CD4-positive, alpha-beta T cell treated with Interleukin-21 for 1 hour (primary cell): ENCODE data around the gene SLC6A19.

Source experiments
- DNase-seq: peaks from one replicate; pipeline ENCODE4 v3.0.0-alpha.2; 2020

SLC6A19 gene

GRCh38 chr5:1197876-1198666 is 3.3 kb upstream of the SLC6A19 start:
- no peak for DNase-seq

DNA sequence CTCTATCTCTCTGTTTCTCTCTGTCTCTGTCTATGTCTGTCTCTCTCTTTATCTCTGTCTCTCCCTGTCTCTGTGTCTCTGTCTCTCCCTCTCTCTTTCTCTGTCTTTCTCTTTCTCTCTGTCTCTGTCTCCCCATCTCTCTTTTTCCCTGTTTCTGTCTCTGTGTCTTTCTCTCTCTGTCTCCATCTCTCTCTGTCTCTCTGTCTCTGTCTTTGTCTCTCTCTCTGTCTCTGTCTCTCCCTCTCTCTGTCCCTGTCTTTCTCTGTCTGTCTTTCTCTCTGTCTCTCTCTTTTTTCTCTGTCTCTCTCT is 2.1 kb upstream of the SLC6A19 start:
- no peak for DNase-seq

DNA sequence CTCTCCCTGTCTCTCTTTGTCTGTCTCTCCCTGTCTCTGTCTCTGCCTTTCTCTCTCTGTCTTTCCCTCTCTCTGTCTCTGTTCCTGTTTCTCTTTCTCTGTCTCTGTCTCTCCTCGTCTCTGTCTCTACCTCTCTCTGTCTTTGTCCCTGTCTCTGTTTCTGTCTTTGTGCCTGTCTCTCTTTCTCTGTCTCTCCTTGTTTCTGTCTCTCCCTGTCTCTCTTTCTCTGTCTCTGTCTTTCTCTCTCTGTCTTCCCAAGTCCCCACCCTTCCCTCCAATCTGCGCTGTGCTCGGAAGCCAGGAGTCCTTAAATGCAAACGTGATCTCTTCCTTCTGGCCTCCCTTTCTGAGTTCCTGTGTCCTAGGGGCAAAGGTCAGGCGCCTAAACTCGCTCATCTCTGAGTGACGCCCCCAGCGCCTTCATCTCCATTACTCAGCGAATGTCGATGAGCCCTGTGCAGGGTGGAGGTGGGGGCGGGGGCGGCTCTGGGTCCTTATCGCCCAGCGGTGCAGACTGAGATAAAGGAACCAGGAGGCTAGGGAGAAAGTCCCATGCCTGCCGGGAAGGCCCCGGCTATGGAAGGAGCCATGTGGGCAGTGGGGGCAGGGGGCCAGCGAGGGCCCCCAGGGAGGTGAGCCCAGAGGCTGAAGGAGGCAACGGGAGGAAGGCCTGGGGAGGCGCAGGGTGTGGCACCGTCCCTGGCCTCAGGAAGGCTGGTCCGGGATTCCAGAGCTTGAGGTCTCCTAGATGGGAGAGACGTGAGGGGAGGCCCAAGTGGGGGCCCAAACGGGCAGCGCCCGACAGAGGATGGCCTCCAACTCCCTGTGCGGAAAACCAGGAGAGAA is 1.5 kb upstream of the SLC6A19 start:
- DNase-seq: no peak

- DNase-seq: no peak
Measured at GRCh38 chr5:1200495-1201326, 684 bp upstream of the SLC6A19 start.

- DNase-seq: no peak
Measured at GRCh38 chr5:1202026-1202797, 817 bp downstream of the SLC6A19 start.

DNA sequence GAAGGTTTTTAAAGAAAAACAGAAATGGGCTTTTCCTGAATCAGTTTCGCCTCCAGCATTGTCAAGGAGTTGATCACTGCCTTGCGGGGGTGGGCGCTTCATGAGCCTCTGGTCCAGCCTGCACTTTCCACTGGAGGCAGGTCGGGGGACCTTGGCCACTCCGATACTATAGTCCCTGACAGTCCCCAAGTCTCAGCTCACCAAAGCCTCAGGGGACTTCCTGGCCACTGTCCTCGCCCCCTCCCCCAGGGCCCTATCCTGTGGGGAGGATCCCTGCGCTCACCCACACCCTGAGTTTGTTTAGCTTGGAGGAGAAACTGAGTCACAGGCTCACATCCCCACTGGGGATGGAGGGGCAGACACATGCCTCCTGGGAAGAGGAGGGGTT is 1.4 kb downstream of the SLC6A19 start:
- no peak for DNase-seq

- DNase-seq: no peak
Measured at GRCh38 chr5:1203311-1203967, 2.0 kb downstream of the SLC6A19 start.

GRCh38 chr5:1203968-1204692 is 2.7 kb downstream of the SLC6A19 start:
- DNase-seq: no peak

DNA sequence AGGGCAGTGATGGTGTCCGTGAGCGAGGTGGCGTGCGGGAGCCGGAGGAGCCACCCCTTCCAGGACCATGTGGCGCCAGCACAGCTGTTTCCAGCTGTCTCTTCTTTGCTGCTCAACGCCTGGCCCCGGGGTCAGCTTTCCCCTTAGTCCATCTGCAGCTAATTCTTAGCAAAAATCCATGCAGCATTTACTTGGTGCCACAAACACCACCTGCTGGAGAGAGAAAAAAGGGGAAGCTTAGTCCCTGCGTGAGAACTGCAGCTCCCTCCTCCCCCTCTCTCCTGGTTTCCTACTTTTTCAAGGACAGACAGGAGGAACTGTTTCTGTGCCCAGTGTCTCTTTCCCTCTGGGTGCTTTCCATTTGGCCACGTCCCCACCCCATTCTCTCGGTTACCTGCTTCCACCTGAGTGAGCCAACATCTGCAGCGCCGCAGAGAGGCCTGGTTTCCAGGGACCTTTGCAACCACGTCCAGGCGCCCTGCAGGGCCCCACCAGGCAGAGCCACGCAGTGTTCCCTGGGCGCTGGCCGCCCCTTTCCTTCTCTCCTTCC is 3.4 kb downstream of the SLC6A19 start:
- DNase-seq: no peak

GRCh38 chr5:1205255-1206180 is 4.1 kb downstream of the SLC6A19 start:
- no peak for DNase-seq

GRCh38 chr5:1206521-1207412 is 5.4 kb downstream of the SLC6A19 start:
- no peak for DNase-seq

DNA sequence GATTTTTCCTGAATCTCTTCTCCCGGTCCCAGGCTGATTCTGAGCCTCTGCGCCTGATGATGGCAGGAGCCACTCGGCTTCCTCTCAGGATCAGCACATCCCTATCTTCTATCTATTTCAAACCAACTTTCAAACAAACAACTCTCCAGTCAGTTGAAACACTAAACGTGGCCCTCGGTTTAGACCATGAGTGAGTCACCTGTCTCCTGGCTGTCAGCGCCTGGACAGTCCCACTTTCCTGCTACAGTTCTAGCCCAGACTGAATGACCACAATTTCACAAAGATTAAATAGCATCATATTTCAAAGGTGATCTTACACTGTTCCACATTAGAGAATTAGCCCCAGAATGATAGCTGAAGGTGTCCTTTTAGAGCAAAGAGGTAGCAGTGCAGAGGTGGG is 6.2 kb downstream of the SLC6A19 start:
- no peak for DNase-seq

- DNase-seq: no peak
Measured at GRCh38 chr5:1208221-1208742, 6.9 kb downstream of the SLC6A19 start.

GRCh38 chr5:1208743-1209488 is 7.5 kb downstream of the SLC6A19 start:
- no peak for DNase-seq

DNA sequence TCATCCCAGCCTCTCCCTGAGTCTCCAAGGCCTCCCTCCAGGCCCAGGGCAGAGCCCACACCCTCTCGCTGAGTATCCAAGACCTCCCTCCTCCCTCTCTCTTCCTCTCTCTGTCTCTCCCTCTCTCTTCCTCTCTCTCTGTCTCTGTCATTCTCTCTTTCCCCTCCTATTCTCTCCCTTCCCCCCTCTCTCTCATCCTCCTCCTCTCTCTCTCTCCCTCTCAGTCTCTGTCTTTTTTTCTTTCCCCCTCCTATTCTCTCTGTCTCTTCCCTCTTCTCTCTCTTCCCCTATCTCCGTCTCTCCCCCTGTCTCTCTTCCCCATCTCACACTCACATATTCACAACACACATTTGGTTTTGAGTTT is 8.1 kb downstream of the SLC6A19 start:
- no peak for DNase-seq

DNA sequence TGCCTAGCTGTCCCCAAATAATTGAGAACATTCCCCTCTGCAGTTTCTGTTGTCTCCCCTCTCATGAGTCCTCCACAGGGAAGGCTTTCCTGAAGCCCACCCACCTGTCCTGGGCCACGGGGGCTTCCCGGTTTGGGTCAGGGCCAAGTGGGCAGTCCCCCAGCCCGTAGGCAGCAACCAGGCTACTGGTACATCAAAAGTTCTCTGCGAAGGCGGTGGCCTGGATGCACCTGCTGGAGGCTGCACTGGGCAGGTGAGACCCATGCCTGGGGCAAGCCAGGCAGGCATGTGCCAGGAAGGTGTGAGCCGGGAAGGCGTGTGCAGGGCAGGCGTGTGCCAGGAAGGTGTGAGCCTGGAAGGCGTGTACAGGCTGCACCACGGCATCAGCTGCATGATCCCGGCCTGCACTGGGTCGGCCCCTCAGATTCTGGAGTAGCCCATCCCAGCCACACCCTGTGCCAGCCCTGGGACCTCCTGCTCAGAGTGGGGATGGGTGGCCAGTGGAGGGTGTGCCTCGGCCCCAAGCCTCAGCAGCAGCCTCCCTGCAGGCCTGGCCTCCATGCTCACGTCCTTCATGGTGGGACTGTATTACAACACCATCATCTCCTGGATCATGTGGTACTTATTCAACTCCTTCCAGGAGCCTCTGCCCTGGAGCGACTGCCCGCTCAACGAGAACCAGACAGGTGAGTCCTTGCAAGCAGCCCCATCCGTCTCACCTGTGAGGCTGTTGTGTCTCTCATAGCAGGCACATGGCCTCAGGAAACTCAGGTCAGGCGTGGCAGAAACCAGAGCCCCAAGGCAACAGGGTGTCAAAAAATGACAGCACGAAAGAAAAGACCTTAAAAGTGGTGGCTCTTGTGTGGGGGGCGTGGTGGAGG is 8.7 kb downstream of the SLC6A19 start:
- no peak for DNase-seq

GRCh38 chr5:1210832-1211251 is 9.4 kb downstream of the SLC6A19 start:
- no peak for DNase-seq
